Adrenal gland (tissue), 5 donors: ENCODE results near the gene RUNX1.

ENCODE experiments used
- CTCF ChIP-seq, 6 experiments: fragments of 450-650 bp in 4 of 6; fragments of 200-600 bp in 2 of 6; sonication (generic) in 1 of 6; IDR thresholded peaks; 1 replicate in 5 of 6; 2 replicates in 1 of 6; pipeline versions ENCODE4 v1.5.1 to v1.8.0; 2016 to 2021; ENCODE audit warnings: antibody characterized with exemption in 6 of 6, mild to moderate bottlenecking in 2 of 6, moderate library complexity in 1 of 6
- POLR2A ChIP-seq, 2 donors: fragments of 450-650 bp; IDR thresholded peaks; one replicate each; pipeline ENCODE4 v1.6.1; 2017; ENCODE audit warnings: antibody characterized with exemption in 2 of 2, mild to moderate bottlenecking in 2 of 2, moderate library complexity in 1 of 2
- donor health status: DM: no; HTN: no; CAD: no.

DNA sequence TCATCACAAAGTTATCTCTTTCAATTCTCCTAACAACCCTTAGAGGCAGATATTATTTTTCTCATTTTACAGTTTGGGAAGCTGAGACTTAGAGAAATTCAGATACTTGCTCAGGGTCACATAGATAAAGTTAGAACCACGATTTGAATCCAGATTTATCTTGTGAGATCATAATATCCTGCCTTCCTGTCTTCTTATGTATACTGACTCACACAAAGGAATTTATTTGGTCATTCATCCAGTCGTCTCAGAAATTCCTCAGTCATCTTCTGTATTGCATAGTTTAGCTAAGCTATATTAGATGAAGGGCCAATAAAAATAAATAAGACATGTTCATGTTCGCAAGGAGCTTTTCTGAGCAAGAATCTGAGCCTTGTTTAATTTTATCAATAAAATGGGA lies 35.8 kb upstream of the RUNX1 start:
- TF ChIP-seq POLR2A (IDR thresholded peaks at IDR 0.05) (no peak), CTCF (IDR thresholded peaks at IDR 0.05) (no peak)
